SK-N-SH (cell line): ENCODE results near the gene DSTN. TPM values are rescaled to one million over a fixed set of nuclear protein-coding genes. Genes with fewer than 3 reads are reported as not detected.

Experiments used
- CTCF ChIA-PET: fragments of 300-600, 350-600 bp; formaldehyde crosslinking; extraction: SDS; loops from one replicate; lab custom pipeline; 2021; lab: Yijun Ruan, JAX
- POLR2A ChIA-PET: fragments of 350-600 bp; sonication (Branson Sonifier 250); formaldehyde crosslinking; extraction: SDS; loops from one replicate; lab custom pipeline; 2020; ENCODE audit warnings: antibody characterized with exemption, inconsistent platforms; lab: Yijun Ruan, JAX
- DNase-seq: peaks from one replicate; pipeline ENCODE4 v3.0.0; 2012
- H2AFZ ChIP-seq: fragments of 200-600 bp; sonication (generic); 2 replicates; pipeline ENCODE4 v1.8.1; 2016; ENCODE audit warnings: antibody characterized with exemption, mild to moderate bottlenecking, low read depth
- H3F3A ChIP-seq: fragments of 200-600 bp; sonication (generic); replicated peaks from 2 replicates; pipeline ENCODE3; 2016; ENCODE audit warnings: antibody characterized with exemption, mild to moderate bottlenecking; ENCODE audit not compliant: insufficient read depth
- H3K27ac ChIP-seq, 2 experiments: fragments of 200-500 bp in 1 of 2; fragments of 200-600 bp in 1 of 2; sonication (Bioruptor generic) in 1 of 2; sonication (generic), shearing (Covaris generic) in 1 of 2; 2 replicates each; pipeline versions ENCODE4 v1.5.1 to v1.6.1; 2014 to 2016; ENCODE audit warnings: low read depth in 2 of 2, inconsistent platforms in 1 of 2, low read length in 1 of 2, mild to moderate bottlenecking in 1 of 2, mixed read lengths in 1 of 2
- H3K27me3 ChIP-seq: fragments of 200-600 bp; sonication (generic), shearing (Covaris generic); 2 replicates; pipeline ENCODE4 v1.6.1; 2016; ENCODE audit warnings: mixed run types; ENCODE audit not compliant: insufficient read depth
- H3K36me3 ChIP-seq, 2 experiments: fragments of 200-500 bp in 1 of 2; fragments of 200-600 bp in 1 of 2; sonication (Bioruptor generic) in 1 of 2; sonication (generic) in 1 of 2; replicated peaks in 1 of 2; 2 replicates each; pipeline versions ENCODE3 to v1.5.1; 2014 to 2016; ENCODE audit warnings: low read length in 1 of 2, mild to moderate bottlenecking in 1 of 2; ENCODE audit not compliant: insufficient read depth in 2 of 2, control insufficient read depth in 1 of 2
- H3K4me1 ChIP-seq, 2 experiments: fragments of 200-500 bp in 1 of 2; fragments of 200-600 bp in 1 of 2; sonication (Bioruptor generic) in 1 of 2; sonication (generic), shearing (Covaris generic) in 1 of 2; 2 replicates each; pipeline versions ENCODE4 v1.5.1 to v1.6.1; 2014 to 2016; ENCODE audit warnings: low read depth in 1 of 2, low read length in 1 of 2, mixed run types in 1 of 2; ENCODE audit not compliant: insufficient read depth in 2 of 2, control insufficient read depth in 1 of 2
- H3K4me2 ChIP-seq: fragments of 200-600 bp; sonication (generic), shearing (Covaris generic); 2 replicates; pipeline ENCODE4 v1.6.1; 2017; ENCODE audit warnings: mixed run types
- H3K4me3 ChIP-seq, 2 experiments: fragments of 200-500 bp in 1 of 2; fragments of 200-600 bp in 1 of 2; sonication (Bioruptor generic) in 1 of 2; sonication (generic), shearing (Covaris generic) in 1 of 2; 2 replicates each; pipeline versions ENCODE4 v1.5.1 to v1.8.1; 2014 to 2016; ENCODE audit warnings: low read depth in 2 of 2, inconsistent platforms in 1 of 2, low read length in 1 of 2, mild to moderate bottlenecking in 1 of 2, mixed read lengths in 1 of 2, moderate library complexity in 1 of 2
- H3K79me2 ChIP-seq: fragments of 200-600 bp; sonication (generic); 2 replicates; pipeline ENCODE4 v1.8.1; 2017; ENCODE audit warnings: mild to moderate bottlenecking; ENCODE audit not compliant: insufficient read depth
- H3K9ac ChIP-seq: fragments of 200-600 bp; sonication (generic); 2 replicates; pipeline ENCODE4 v1.6.1; 2017; ENCODE audit warnings: mixed run types
- H3K9me2 ChIP-seq: fragments of 200-600 bp; sonication (generic); 2 replicates; pipeline ENCODE4 v1.6.1; 2017; ENCODE audit warnings: mixed run types
- H3K9me3 ChIP-seq: fragments of 200-600 bp; sonication (generic); 2 replicates; pipeline ENCODE4 v1.6.1; 2017; ENCODE audit warnings: mixed run types, mild to moderate bottlenecking, moderate library complexity
- H4K20me1 ChIP-seq: fragments of 200-600 bp; sonication (generic); 2 replicates; pipeline ENCODE4 v1.6.1; 2017; ENCODE audit warnings: mild to moderate bottlenecking, mixed run types; ENCODE audit not compliant: insufficient read depth
- RXRA ChIP-seq: IDR thresholded peaks from 2 replicates; pipeline ENCODE4 v1.4.0; 2012; ENCODE audit warnings: low read depth, mild to moderate bottlenecking, borderline replicate concordance
- SMC3 ChIP-seq: IDR thresholded peaks from 2 replicates; pipeline ENCODE4 v1.6.1; 2012; ENCODE audit warnings: low read depth, low read length, improper control_type of control experiment
- WGBS: methylation state at CpG from one replicate; pipeline ENCODE4 v1.1.6; 2017; ENCODE audit warnings: low lambda C conversion rate; 5-methylcytosine and 5-hydroxymethylcytosine counted together
- polyA plus RNA-seq, 3 experiments: library from polyadenylated mRNA; depleted of rRNA; stranded (reverse); fragments of >200 nt; gene quantifications; 2 replicates each; pipeline ENCODE4 v1.2.3, GENCODE V29; 2012
- TF ChIP-seq, protein P1 (sequence below): fragments of 150-350 bp; IDR thresholded peaks from 2 replicates; pipeline ENCODE4 v1.6.1; 2017; ENCODE audit warnings: antibody characterized with exemption, low read length, low read depth, borderline replicate concordance
- TF ChIP-seq, protein P2 (sequence below): fragments of 150-350 bp; IDR thresholded peaks from 2 replicates; pipeline ENCODE4 v1.6.1; 2016; ENCODE audit warnings: mild to moderate bottlenecking, low read depth, low read length
- TF ChIP-seq, protein P3 (sequence below): IDR thresholded peaks from 2 replicates; pipeline ENCODE4 v1.6.1; 2012; ENCODE audit warnings: mild to moderate bottlenecking, low read depth, low read length, moderate library complexity

Gene DSTN
- polyA plus RNA-seq, 1 of the 3 experiments (the other 2 are of a cell fraction): 167 TPM

DNA sequence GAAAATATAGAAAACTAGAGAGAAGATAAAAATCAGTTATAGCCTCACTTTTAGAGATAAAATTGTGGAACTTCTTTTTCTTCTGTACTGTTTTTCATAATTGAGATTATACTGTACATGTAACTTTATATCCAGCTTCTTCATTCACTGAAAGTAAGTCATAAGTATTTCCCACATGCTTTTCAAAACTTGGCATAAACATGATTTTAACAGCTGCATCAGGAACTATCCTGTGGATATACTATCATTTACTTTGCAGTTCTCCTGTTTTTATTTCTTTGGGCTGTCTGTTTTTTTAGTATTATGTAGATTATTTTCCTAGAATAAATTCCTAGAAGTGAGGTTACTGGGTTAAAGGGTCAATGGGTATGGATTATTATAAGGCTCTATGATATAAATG lies 14.8 kb downstream of the DSTN start (continued):
- TF ChIP-seq, protein P1, sequence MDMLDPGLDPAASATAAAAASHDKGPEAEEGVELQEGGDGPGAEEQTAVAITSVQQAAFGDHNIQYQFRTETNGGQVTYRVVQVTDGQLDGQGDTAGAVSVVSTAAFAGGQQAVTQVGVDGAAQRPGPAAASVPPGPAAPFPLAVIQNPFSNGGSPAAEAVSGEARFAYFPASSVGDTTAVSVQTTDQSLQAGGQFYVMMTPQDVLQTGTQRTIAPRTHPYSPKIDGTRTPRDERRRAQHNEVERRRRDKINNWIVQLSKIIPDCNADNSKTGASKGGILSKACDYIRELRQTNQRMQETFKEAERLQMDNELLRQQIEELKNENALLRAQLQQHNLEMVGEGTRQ: no peak
- TF ChIP-seq RXRA: no peak
- TF ChIP-seq, all 33 proteins: peak for 0

DNA sequence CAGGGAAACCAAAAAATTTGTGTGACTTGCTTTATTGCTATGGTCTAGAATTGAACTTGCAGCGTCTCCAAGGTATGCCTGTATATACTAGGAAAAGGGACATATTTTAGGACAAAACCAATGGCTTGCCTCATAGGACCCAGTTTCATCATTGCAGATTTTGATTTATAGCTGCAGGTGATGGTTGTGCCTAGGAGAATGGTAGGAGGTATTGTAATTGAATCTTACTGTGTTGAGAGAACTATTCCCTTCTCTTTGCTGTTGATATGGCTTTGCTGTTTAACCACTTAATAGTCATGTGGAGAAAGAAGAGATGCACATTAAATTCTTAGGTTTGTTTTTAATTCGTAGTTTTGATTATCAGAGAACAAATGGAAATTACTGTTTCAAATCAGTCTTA lies 16.4 kb downstream of the DSTN start:
- peak overlapping the region in 1 of 2 experiments; percentile 15; a peak in 1 of 4 replicates for H3K27ac ChIP-seq
- H3K4me1 ChIP-seq: peaks cover 3 to 12% of the 10 kb centered on the region in 2 experiments; a peak in 2 of 4 replicates
- H4K20me1 ChIP-seq: peaks cover 99% of the 10 kb centered on the region
- no peak overlapping the region for H2AFZ ChIP-seq
- no peak for DNase-seq
- ChIA-PET CTCF (interaction anchor here (1.0 to 1.5 kb wide), 3 partner anchors 10 to 353 kb away, joined by 3 to 4 read pairs (median 3); no protein-coding TSS in a partner anchor), POLR2A (interaction anchor here (0.6 kb wide), 1 partner anchor 39 kb away, joined by 3 read pairs; no protein-coding TSS in a partner anchor)
- TF ChIP-seq SMC3: no peak
- TF ChIP-seq, protein P2, sequence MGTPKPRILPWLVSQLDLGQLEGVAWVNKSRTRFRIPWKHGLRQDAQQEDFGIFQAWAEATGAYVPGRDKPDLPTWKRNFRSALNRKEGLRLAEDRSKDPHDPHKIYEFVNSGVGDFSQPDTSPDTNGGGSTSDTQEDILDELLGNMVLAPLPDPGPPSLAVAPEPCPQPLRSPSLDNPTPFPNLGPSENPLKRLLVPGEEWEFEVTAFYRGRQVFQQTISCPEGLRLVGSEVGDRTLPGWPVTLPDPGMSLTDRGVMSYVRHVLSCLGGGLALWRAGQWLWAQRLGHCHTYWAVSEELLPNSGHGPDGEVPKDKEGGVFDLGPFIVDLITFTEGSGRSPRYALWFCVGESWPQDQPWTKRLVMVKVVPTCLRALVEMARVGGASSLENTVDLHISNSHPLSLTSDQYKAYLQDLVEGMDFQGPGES: no peak
- TF ChIP-seq, protein P1: no peak
- TF ChIP-seq, protein P3, sequence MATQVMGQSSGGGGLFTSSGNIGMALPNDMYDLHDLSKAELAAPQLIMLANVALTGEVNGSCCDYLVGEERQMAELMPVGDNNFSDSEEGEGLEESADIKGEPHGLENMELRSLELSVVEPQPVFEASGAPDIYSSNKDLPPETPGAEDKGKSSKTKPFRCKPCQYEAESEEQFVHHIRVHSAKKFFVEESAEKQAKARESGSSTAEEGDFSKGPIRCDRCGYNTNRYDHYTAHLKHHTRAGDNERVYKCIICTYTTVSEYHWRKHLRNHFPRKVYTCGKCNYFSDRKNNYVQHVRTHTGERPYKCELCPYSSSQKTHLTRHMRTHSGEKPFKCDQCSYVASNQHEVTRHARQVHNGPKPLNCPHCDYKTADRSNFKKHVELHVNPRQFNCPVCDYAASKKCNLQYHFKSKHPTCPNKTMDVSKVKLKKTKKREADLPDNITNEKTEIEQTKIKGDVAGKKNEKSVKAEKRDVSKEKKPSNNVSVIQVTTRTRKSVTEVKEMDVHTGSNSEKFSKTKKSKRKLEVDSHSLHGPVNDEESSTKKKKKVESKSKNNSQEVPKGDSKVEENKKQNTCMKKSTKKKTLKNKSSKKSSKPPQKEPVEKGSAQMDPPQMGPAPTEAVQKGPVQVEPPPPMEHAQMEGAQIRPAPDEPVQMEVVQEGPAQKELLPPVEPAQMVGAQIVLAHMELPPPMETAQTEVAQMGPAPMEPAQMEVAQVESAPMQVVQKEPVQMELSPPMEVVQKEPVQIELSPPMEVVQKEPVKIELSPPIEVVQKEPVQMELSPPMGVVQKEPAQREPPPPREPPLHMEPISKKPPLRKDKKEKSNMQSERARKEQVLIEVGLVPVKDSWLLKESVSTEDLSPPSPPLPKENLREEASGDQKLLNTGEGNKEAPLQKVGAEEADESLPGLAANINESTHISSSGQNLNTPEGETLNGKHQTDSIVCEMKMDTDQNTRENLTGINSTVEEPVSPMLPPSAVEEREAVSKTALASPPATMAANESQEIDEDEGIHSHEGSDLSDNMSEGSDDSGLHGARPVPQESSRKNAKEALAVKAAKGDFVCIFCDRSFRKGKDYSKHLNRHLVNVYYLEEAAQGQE: no peak
- TF ChIP-seq, all 33 proteins: peak for 0
- peaks cover 11% of the 10 kb centered on the region for H3F3A ChIP-seq
- H3K27me3 ChIP-seq: no peaks in the 10 kb centered on the region
- peaks cover 0 to 39% of the 10 kb centered on the region in 2 experiments for H3K36me3 ChIP-seq
- 93% methylated on average over 2 of the region's 2 CpGs for WGBS
- H3K79me2 ChIP-seq: peaks cover 100% of the 10 kb centered on the region
- H3K9ac ChIP-seq: no peak overlapping the region
- no peak overlapping the region for H3K4me2 ChIP-seq
- H3K9me2 ChIP-seq: no peaks in the 10 kb centered on the region
- H3K4me3 ChIP-seq: no peak overlapping the region
- H3K9me3 ChIP-seq: no peaks in the 10 kb centered on the region
